Left ventricle myocardium inferior (tissue), 1 donor: ENCODE measurements around the gene LEMD2. TPM values are rescaled to one million over a fixed set of nuclear protein-coding genes. Genes with fewer than 3 reads are reported as not detected.

Experiments
- DNase-seq: peaks from one replicate; pipeline ENCODE4 v3.0.0-alpha.2; 2020
- H3K27ac ChIP-seq: fragments of 200-600 bp; replicated peaks from 2 replicates; pipeline ENCODE4 v1.8.0; 2021
- H3K27me3 ChIP-seq: fragments of 200-600 bp; 2 replicates; pipeline ENCODE4 v1.8.0; 2021; ENCODE audit warnings: low read depth
- H3K36me3 ChIP-seq: fragments of 200-600 bp; 2 replicates; pipeline ENCODE4 v1.8.0; 2021
- H3K4me1 ChIP-seq: fragments of 200-600 bp; 2 replicates; pipeline ENCODE4 v1.8.0; 2021
- H3K4me3 ChIP-seq: fragments of 200-600 bp; 2 replicates; pipeline ENCODE4 v1.8.0; 2021; ENCODE audit warnings: mild to moderate bottlenecking, moderate library complexity
- H3K9me3 ChIP-seq: fragments of 200-600 bp; replicated peaks from 2 replicates; pipeline ENCODE4 v1.8.0; 2021
- intact Hi-C: fragments of 100-400 bp; cut with micrococcal nuclease; formaldehyde crosslinking; loops from one replicate; pipeline ENCODE4 v1.11.0; 2022
- total RNA-seq: library from RNA; stranded (reverse); fragmentation: NEBNext Ultra II Directional; extraction: Animal tissue kit (Norgen Biotek cat#: 25700); gene quantifications from one replicate; pipeline ENCODE4 v1.2.1, GENCODE V29; 2021
- TF ChIP-seq, protein P1 (sequence below): fragments of 200-600 bp; IDR thresholded peaks from 2 replicates; pipeline ENCODE4 v1.8.0; 2021; ENCODE audit warnings: antibody characterized with exemption, mild to moderate bottlenecking, borderline replicate concordance
- donor health status: DM: no; HTN: yes; CAD: no; lungs with severe emphysema.

LEMD2 gene
- total RNA-seq, 1 donor from 2014 or later = 22.2 TPM

- no peak overlapping the region for H3K4me3 ChIP-seq
- no peaks in the 10 kb centered on the region for H3K4me1 ChIP-seq
- H3K27ac ChIP-seq = no peak overlapping the region
- TF ChIP-seq, protein P1, sequence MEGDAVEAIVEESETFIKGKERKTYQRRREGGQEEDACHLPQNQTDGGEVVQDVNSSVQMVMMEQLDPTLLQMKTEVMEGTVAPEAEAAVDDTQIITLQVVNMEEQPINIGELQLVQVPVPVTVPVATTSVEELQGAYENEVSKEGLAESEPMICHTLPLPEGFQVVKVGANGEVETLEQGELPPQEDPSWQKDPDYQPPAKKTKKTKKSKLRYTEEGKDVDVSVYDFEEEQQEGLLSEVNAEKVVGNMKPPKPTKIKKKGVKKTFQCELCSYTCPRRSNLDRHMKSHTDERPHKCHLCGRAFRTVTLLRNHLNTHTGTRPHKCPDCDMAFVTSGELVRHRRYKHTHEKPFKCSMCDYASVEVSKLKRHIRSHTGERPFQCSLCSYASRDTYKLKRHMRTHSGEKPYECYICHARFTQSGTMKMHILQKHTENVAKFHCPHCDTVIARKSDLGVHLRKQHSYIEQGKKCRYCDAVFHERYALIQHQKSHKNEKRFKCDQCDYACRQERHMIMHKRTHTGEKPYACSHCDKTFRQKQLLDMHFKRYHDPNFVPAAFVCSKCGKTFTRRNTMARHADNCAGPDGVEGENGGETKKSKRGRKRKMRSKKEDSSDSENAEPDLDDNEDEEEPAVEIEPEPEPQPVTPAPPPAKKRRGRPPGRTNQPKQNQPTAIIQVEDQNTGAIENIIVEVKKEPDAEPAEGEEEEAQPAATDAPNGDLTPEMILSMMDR = no peak
- H3K27me3 ChIP-seq = peaks cover 96% of the 10 kb centered on the region
- H3K9me3 ChIP-seq = no peaks in the 10 kb centered on the region
- H3K36me3 ChIP-seq = no peaks in the 10 kb centered on the region
- DNase-seq = no peak
- intact Hi-C loops = no loop called here
Observed at GRCh38 chr6:33802186-33802958, 13.4 kb upstream of the LEMD2 start.

DNA sequence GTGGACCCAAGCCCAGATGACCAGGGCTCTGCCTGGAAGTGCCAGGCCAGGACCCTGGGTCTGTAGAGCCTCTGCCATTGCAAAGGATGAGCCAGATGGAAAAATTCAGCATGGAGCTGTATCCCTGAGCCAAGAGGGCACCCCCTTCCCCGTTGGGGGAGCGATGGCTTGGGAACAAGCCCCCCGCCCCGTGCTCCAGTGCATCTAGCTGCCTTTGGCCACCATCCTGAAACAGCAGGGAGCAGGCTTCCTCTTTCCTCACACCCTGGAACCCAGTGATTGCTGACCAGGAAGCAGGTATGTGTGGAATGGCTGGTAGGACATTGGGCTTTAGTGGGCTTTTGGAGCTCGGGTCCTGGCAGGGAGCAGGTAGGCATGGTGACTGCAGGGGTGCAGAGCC, 12.7 kb upstream of the LEMD2 start:
- no peak overlapping the region for H3K27ac ChIP-seq
- no peak for DNase-seq
- H3K27me3 ChIP-seq = peaks cover 96% of the 10 kb centered on the region
- H3K36me3 ChIP-seq = no peaks in the 10 kb centered on the region
- H3K9me3 ChIP-seq = no peaks in the 10 kb centered on the region
- TF ChIP-seq, protein P1 = no peak
- no peak overlapping the region for H3K4me3 ChIP-seq
- H3K4me1 ChIP-seq = no peaks in the 10 kb centered on the region
- intact Hi-C loops = no loop called here

- Histone ChIP-seq H3K4me1 (no peaks in the 10 kb centered on the region), H3K9me3 (no peaks in the 10 kb centered on the region), H3K4me3 (no peak overlapping the region), H3K27me3 (peaks cover 98% of the 10 kb centered on the region), H3K36me3 (no peaks in the 10 kb centered on the region), H3K27ac (no peak overlapping the region)
- TF ChIP-seq, protein P1 = no peak
- intact Hi-C loops = no loop called here
- DNase-seq = no peak
Observed at GRCh38 chr6:33800248-33800969, 11.5 kb upstream of the LEMD2 start.

DNA sequence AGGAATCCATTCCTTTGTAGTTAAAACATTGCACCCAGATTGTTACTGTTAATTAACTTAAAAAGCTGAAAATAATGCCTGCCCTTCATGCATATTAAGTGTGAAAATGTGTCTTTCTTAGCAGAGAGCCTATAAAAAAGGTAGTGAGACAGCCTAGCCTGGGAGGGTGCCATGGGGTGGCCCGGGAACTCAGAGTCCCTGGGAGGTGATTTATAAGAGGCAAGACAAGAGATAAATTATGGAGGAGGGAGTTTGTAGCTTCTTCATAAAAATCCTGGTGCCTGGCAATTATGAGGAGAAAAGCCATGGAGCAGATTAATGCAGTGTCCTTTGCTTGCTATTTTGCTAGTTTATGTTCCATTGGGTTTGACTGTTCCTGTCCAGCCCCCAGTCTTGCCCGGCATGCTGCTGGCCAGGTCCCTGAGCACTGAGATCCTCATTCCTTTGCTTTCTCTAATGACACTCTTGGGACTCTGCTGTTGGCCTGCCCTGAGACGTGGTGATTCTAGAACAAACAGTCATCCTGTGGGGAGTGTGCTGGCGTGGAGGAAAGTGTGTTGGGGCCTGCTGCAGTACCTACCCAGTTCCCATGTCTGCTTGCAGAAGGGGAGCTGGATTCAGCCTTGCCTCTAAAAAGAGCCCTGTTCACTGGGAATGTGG, 10.7 kb upstream of the LEMD2 start:
- no peak for DNase-seq
- Histone ChIP-seq H3K27me3 (peaks cover 96% of the 10 kb centered on the region), H3K4me1 (no peaks in the 10 kb centered on the region), H3K4me3 (no peak overlapping the region), H3K27ac (no peak overlapping the region), H3K9me3 (no peaks in the 10 kb centered on the region), H3K36me3 (no peaks in the 10 kb centered on the region)
- TF ChIP-seq, protein P1 = no peak
- intact Hi-C loops = no loop called here

DNA sequence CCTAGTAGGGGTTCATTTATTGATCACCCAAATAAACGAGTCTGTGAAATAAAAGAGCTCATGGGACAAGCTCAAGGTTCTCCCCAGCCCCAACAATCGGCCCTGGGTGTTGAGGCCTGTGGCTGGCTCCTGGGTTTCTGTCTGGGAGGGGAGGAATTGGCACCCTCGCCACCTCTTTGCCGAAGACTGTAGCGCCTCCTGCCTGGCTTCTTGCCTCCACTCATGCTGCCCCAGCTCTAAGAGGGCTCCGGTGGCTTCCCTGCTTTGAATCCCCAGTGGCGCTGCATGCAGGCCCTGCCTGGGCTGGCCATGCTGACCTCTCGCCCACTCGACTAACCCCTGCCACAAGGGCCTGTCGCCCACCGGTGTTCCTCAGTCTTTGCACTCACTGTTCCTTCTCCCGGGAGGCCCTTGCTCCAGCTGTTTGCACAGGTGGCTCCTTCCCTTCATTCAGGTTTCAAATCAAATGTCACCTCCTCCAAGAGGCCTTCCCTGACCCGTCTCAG, 9.5 kb upstream of the LEMD2 start:
- H3K36me3 ChIP-seq = no peaks in the 10 kb centered on the region
- no peak overlapping the region for H3K4me3 ChIP-seq
- peaks cover 92% of the 10 kb centered on the region for H3K27me3 ChIP-seq
- intact Hi-C loops = no loop called here
- no peak overlapping the region for H3K27ac ChIP-seq
- no peak for DNase-seq
- TF ChIP-seq, protein P1 = no peak
- no peaks in the 10 kb centered on the region for H3K4me1 ChIP-seq
- H3K9me3 ChIP-seq = no peaks in the 10 kb centered on the region
